ENCODE measurements around the gene EFCAB9. TPM values are rescaled to one million over a fixed set of nuclear protein-coding genes. Genes with fewer than 3 reads are reported as not detected.

Gene EFCAB9
- total and polyA plus RNA-seq, 2 of the 8 experiments (the other 6 are each of a cell fraction or from before 2014, with no cell fraction given), result not detected

DNA sequence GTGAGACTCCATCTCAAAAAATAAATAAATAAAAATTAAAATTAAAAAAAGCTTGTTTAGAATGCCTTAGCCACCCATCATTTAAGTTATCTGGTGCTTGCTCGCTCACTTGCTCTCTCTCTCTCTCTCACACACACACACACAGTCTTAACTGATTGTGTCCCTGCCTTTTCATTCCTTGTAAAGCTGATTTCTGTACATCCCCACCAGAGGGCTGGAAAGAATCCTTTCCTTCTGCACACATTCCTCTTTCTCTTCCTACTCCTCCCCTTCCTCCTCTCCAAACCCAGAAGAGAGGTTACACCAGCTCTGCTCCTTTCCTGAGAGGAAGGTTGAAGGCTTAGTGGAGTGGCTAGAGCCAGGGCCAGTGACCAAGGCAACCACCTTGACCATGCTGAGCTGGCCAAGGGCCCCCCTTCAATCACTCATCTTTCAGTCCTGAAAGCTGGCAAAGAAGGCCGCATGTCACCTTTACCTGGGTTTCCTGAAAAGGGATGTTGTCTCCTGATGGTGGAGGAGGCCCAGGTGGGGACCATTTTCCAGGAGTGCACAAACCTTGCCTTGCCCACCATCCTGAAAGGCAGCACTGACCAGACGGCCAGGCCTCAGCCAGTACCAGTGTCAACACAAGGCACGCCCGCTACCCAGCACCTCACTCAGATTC lies 31.5 kb upstream of the EFCAB9 start (continued):
- TF ChIP-seq, protein P1, sequence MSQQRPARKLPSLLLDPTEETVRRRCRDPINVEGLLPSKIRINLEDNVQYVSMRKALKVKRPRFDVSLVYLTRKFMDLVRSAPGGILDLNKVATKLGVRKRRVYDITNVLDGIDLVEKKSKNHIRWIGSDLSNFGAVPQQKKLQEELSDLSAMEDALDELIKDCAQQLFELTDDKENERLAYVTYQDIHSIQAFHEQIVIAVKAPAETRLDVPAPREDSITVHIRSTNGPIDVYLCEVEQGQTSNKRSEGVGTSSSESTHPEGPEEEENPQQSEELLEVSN (IDR thresholded peaks at IDR 0.05), result no peak
- TF ChIP-seq, protein P2, sequence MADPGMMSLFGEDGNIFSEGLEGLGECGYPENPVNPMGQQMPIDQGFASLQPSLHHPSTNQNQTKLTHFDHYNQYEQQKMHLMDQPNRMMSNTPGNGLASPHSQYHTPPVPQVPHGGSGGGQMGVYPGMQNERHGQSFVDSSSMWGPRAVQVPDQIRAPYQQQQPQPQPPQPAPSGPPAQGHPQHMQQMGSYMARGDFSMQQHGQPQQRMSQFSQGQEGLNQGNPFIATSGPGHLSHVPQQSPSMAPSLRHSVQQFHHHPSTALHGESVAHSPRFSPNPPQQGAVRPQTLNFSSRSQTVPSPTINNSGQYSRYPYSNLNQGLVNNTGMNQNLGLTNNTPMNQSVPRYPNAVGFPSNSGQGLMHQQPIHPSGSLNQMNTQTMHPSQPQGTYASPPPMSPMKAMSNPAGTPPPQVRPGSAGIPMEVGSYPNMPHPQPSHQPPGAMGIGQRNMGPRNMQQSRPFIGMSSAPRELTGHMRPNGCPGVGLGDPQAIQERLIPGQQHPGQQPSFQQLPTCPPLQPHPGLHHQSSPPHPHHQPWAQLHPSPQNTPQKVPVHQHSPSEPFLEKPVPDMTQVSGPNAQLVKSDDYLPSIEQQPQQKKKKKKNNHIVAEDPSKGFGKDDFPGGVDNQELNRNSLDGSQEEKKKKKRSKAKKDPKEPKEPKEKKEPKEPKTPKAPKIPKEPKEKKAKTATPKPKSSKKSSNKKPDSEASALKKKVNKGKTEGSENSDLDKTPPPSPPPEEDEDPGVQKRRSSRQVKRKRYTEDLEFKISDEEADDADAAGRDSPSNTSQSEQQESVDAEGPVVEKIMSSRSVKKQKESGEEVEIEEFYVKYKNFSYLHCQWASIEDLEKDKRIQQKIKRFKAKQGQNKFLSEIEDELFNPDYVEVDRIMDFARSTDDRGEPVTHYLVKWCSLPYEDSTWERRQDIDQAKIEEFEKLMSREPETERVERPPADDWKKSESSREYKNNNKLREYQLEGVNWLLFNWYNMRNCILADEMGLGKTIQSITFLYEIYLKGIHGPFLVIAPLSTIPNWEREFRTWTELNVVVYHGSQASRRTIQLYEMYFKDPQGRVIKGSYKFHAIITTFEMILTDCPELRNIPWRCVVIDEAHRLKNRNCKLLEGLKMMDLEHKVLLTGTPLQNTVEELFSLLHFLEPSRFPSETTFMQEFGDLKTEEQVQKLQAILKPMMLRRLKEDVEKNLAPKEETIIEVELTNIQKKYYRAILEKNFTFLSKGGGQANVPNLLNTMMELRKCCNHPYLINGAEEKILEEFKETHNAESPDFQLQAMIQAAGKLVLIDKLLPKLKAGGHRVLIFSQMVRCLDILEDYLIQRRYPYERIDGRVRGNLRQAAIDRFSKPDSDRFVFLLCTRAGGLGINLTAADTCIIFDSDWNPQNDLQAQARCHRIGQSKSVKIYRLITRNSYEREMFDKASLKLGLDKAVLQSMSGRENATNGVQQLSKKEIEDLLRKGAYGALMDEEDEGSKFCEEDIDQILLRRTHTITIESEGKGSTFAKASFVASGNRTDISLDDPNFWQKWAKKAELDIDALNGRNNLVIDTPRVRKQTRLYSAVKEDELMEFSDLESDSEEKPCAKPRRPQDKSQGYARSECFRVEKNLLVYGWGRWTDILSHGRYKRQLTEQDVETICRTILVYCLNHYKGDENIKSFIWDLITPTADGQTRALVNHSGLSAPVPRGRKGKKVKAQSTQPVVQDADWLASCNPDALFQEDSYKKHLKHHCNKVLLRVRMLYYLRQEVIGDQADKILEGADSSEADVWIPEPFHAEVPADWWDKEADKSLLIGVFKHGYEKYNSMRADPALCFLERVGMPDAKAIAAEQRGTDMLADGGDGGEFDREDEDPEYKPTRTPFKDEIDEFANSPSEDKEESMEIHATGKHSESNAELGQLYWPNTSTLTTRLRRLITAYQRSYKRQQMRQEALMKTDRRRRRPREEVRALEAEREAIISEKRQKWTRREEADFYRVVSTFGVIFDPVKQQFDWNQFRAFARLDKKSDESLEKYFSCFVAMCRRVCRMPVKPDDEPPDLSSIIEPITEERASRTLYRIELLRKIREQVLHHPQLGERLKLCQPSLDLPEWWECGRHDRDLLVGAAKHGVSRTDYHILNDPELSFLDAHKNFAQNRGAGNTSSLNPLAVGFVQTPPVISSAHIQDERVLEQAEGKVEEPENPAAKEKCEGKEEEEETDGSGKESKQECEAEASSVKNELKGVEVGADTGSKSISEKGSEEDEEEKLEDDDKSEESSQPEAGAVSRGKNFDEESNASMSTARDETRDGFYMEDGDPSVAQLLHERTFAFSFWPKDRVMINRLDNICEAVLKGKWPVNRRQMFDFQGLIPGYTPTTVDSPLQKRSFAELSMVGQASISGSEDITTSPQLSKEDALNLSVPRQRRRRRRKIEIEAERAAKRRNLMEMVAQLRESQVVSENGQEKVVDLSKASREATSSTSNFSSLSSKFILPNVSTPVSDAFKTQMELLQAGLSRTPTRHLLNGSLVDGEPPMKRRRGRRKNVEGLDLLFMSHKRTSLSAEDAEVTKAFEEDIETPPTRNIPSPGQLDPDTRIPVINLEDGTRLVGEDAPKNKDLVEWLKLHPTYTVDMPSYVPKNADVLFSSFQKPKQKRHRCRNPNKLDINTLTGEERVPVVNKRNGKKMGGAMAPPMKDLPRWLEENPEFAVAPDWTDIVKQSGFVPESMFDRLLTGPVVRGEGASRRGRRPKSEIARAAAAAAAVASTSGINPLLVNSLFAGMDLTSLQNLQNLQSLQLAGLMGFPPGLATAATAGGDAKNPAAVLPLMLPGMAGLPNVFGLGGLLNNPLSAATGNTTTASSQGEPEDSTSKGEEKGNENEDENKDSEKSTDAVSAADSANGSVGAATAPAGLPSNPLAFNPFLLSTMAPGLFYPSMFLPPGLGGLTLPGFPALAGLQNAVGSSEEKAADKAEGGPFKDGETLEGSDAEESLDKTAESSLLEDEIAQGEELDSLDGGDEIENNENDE (IDR thresholded peaks at IDR 0.05; ENCODE audit: insufficient replicate concordance, low read length), result no peak

Data from H1 (cell line).